Cerebellar nuclear complex (tissue), 1 donor: ENCODE results near the gene RAVER1.
"Not testable (repeated sequence)": the region's sequence is repeated elsewhere in the genome, so short reads cannot be mapped to it uniquely, and the experiment has no call there.

Experiments used
- DNase-seq, 2 experiments: peaks; one replicate each; lab custom pipeline; 2025; lab: John Stamatoyannopoulos, UW

Gene RAVER1, protein sequence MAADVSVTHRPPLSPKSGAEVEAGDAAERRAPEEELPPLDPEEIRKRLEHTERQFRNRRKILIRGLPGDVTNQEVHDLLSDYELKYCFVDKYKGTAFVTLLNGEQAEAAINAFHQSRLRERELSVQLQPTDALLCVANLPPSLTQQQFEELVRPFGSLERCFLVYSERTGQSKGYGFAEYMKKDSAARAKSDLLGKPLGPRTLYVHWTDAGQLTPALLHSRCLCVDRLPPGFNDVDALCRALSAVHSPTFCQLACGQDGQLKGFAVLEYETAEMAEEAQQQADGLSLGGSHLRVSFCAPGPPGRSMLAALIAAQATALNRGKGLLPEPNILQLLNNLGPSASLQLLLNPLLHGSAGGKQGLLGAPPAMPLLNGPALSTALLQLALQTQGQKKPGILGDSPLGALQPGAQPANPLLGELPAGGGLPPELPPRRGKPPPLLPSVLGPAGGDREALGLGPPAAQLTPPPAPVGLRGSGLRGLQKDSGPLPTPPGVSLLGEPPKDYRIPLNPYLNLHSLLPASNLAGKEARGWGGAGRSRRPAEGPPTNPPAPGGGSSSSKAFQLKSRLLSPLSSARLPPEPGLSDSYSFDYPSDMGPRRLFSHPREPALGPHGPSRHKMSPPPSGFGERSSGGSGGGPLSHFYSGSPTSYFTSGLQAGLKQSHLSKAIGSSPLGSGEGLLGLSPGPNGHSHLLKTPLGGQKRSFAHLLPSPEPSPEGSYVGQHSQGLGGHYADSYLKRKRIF

DNA sequence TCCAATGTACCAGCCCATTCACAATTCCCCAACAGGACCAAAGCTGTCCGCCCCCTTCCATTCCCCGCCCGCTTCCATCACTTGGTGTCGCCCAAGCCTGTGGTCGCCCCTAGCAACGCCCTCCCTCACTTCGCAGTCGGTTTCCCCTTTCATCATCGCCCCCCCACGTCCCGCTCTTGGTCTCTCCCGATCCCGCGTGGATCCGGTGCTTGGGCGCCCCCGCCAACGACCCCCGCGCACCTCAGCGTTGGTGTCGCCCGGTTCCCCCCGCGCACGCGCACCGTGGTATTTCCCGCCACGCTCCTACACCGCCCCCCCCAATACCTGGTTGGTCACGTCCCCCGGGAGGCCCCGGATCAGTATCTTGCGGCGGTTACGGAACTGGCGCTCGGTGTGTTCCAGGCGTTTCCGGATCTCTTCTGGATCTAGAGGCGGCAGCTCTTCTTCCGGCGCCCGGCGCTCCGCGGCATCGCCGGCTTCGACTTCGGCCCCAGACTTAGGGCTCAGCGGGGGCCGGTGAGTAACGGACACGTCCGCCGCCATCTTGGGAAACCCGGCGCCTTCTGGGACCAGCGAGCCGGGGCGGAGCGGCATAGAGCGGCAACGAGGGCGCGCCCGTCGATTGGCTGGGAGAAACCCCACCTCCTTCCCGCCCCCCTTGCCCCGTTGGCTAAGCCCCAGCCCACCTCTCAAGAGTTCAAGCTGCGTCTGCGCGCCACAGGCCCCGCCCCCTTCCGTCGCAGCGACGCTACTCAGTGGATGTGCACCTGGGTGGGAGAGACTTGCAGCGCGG is at the start of gene RAVER1:
RAVER1 (minus strand) TSS at position 565 of the 793 bp plus-strand sequence; CDS start at position 543, 22 bp downstream.
- peak; percentile 45 to 74 for DNase-seq

DNA sequence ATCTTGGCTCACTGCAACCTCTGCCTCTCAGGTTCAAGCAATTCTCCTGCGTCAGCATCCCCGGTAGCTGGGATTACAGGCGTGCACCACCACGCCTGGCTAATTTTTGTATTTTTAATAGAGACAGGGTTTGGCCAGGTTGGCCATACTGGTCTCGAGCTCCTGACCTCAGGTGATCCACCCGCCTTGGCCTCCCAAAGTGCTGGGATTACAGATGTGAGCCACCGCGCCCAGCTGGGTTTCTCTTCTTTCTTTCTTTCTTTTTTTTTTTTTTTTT is 49.8 kb upstream of the RAVER1 start:
- DNase-seq: not testable (repeated sequence)

GRCh38 chr19:10380313-10381102 is 47.2 kb upstream of the RAVER1 start, which contains the start of gene TYK2:
TSS of gene TYK2 (minus strand) at chr19:10380572. CDS start at chr19:10378406, 2,166 bp downstream.
- DNase-seq: peak; percentile 80 to 98

DNA sequence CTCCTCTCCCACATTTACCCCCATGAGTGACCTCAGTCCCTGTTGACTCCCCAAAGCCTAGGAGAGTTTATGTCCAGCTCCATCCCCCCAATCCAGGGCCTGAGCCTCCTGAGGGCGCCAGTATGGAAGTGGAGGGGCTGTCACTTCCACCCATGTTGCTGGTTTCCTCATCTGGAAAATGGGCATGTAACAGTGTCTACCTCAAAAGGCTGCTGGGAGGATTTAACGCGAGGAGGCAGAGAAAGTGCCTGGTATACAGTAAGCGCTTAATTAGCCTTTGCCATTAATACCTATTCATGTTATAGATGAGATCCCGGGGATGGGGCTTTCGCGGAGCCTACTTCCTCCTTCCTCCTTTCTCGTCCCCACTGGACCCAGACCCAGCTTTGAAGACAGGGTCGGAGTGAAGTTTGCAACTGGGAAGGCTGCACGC is 46.6 kb upstream of the RAVER1 start:
- no peak for DNase-seq

- no peak for DNase-seq
Observed at GRCh38 chr19:10378124-10378523, 44.8 kb upstream of the RAVER1 start.

DNA sequence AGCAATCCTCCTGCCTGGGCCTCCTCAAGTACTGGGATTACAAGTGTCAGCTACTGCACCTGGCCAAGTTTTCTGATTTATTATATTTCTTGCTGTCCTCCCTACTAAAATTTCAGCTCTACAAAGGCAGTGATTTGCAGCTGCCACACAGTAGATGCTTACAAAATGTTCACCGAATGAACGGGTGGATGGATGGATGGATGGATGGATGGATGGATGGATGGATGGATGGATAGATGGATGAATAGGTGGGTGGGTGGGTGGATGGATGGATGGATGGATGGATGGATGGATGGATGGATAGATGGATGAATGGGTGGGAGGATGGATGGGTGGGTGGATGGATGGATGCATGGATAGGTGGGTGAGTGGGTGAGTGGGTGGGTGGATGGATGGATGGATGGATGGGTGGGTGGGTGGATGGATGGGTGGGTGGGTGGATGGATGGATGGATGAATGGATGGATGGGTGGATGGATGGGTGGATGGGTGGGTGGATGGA is 43.9 kb upstream of the RAVER1 start:
- DNase-seq: not testable (repeated sequence)

DNA sequence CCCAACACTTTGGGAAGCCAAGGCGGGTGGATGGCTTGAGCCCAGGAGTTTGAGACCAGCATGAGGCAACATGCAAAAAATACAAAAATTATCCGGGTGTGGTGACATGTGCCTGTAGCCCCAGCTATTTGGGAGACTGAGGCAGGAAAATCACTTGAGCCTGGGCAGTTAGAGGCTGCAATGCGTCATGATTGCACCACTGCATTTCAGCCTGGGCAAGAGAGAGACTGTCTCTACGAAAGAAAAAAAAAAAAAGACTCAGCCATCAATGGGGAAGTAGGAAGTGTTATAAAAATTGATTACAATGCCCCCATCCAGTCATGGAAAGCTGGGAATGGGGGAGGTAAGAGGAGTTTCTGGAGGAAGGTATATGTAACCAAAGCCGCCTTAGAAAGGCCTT is 41.6 kb upstream of the RAVER1 start:
- no peak for DNase-seq

GRCh38 chr19:10372690-10373089 is 39.4 kb upstream of the RAVER1 start:
- no peak for DNase-seq

DNA sequence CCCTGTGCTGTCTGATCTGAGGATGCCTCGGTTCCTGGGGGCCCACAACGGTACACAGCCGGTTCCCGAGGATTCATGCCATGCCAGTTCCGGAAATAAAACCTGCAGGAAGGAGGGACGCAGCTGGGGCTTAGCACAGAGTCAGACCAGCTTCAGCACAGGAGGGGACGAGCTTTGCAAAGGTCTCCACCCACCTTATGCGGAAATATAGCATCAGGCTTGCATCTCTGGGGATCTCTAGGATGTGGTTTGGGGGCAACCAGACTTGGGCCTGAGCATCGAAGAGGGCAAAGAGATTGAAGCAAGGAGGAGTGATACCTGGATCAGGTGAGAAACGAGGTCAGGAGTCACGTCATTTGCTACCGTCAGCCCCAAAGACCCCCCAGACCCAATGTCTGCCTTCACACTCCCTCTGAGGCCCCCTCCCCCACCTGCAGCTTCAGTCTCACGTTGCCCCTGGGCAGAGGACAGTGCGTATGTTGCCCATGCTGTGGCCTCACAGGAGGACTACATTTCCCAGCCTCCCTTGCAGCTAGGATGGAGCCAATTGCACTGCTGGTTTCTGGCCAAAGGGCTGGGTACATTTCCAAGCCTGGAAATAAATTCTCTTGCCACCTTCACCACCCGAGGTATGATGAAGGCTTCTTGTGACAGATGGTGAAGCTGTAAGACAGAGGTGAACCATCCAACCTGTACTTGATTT is 34.9 kb upstream of the RAVER1 start:
- DNase-seq: no peak

DNA sequence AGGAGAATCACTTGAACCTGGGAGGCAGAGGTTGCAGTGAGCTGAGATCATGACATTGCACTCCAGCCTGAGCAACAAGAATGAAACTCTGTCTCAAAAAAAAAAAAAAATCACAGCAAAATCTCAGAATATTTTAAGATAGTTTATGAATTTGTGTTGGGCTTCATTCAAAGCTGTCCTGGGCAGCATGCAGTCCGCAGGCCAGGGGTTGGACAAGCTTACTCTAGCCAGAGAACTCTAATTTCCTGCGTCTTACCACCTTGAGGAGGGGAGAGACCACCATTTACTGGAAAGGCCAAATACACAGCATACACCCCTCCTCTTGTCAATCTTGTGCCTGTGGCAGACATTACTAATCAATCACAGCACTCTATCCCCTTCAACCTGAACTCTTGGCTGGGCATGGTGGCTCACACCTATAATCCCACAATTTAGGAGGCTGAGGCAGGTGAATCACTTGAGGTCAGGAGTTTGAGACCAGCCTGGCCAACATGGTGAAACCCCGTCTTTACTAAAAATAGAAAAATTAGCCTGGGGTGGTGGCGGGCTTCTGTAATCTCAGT is 33.7 kb upstream of the RAVER1 start:
- DNase-seq: not testable (repeated sequence)

DNA sequence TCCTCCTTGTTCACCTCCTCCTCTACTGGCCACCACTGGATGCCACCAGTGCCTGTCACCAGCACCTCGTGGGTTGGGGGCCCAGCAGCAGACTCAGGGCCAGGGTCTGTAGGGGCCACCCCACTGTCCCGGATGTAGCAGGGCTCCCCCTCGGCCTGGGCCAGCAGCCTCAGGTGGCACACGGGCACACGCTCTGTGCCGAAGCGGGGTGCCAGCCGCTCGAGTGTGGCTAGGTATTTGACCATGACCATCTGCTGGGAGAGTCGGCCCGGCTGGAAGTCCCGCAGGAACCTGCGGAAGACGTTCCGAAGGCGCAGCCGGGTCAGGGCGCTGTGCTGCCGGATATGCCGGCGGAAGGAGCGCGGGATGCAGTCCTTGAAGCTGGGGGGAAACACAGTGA is 32.2 kb upstream of the RAVER1 start:
- DNase-seq: no peak

DNA sequence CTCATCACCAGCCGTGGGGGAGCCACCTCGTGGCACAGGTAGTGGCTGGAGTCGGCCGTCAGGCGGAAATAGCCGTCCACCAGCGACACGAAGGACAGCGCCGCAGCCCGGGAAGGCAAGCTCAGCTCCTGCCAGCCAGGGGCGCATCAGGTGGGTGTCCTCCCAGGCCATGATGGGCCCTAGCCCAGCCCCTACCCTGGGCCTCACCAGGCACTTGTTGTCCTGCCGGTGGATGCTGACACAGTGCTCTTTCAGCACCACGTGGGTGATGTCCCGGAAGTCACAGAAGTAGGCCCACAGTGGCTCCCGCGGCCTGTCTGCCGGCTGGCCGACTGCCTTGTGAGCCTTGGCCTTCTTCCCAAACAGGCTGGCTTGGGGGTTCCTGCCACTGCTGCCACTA is 31.3 kb upstream of the RAVER1 start:
- no peak for DNase-seq

- no peak for DNase-seq
Observed at GRCh38 chr19:10363789-10364281, 30.5 kb upstream of the RAVER1 start.

GRCh38 chr19:10362259-10362658 is 28.9 kb upstream of the RAVER1 start:
- no peak for DNase-seq

GRCh38 chr19:10361569-10362011 is 28.3 kb upstream of the RAVER1 start:
- no peak for DNase-seq

- DNase-seq: no peak
Observed at GRCh38 chr19:10356431-10356830, 23.1 kb upstream of the RAVER1 start.

- no peak for DNase-seq
Observed at GRCh38 chr19:10353793-10354391, 20.6 kb upstream of the RAVER1 start.

DNA sequence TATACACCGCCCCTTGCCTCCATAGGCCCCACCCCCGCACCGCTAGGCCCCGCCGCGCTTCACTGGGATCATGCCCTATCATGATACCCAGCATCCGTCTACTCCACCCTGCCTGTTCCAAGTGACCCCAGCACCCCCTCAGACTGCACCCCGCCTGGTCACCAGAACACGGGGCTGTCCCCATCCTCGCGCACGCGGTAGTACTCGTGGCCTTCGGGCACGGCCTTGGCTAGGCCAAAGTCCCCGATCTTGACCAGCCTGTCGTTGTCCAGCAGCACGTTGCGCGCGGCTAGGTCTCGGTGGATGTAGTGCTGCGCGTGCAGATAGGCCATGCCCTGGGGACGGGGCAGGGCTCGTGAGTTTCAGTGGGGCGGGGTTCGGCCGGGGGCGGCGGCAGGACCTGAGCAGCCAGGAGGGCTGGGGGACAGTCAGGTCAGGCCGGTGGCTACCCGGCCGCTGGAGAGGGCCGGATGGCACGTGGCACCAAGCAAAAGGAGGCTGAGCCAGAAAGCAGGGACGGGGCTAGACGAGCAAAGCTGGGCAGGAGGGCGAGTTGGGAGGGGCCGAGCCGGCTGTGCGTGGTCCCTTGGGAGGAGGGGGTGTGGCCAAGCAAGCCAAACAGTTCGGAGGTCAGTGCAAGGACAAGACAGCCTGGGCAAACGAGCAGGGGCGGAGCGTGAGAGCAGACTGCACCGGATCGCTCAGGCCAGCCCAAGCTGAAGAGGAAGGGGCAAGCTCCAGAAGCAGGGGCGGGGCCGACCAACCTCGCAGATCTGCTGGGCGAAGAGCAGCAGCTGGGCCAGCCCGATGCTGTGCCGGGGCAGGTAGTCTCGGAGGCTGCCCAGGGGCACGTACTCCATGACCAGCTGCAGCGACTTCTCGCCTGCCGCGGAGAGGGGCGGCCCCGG is 19.7 kb upstream of the RAVER1 start:
- no peak for DNase-seq

DNA sequence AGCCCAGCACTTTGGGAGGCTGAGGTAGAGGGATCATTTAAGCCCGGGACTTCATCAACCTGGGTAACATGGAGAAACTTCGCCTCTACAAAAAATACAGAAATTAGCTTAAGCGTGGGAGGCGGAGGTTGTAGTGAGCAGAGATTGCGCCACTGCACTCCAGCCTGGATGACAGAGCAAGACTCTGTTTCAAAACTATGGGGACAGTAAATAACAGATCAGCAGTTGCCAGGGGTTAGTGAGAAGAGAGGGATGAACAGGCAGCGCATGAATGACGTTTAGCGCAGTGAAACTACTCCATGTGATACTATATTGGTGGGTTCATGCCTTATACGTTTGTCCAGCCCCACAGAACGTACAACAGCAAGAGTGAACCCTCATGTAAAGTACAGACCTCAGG is 13.2 kb upstream of the RAVER1 start:
- no peak for DNase-seq
